GM12891 (cell line): ENCODE measurements around the gene NOTCH2.

Experiments
- PAX5 ChIP-seq: IDR thresholded peaks from 2 replicates; pipeline ENCODE4 v1.6.1; 2011; ENCODE audit warnings: low read length, moderate library complexity, mild to moderate bottlenecking; ENCODE audit not compliant: insufficient read depth, severe bottlenecking
- POLR2A ChIP-seq: IDR thresholded peaks from 2 replicates; pipeline ENCODE4 v1.6.1; 2011; ENCODE audit warnings: low read depth, low read length, control low read depth
- POLR2AphosphoS5 ChIP-seq: IDR thresholded peaks from 2 replicates; pipeline ENCODE4 v1.6.1; 2011; ENCODE audit warnings: low read depth, low read length, control low read depth
- POU2F2 ChIP-seq: IDR thresholded peaks from 2 replicates; pipeline ENCODE4 v1.6.1; 2011; ENCODE audit warnings: low read depth, mild to moderate bottlenecking, control low read depth, low read length, moderate library complexity
- TAF1 ChIP-seq: IDR thresholded peaks from 2 replicates; pipeline ENCODE4 v1.6.1; 2011; ENCODE audit warnings: low read depth, low read length, control low read depth

DNA sequence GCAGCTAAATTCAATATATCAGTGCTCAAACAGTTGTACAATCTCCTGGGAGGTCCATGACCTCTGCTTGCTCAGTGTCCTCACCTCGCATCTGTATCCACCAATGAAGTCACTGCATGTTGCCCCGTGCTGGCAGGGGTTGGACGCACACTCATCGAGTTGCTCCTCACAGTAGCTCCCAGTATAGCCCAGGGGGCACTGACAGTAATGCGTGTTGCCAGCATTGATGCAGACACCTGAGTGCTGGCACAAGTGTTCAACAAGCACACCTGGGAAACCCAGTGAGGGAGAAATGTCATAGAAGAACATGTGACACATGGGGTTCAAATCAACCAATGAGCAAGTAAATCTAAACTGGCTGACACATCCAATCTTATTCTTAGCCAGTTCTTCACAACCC lies 132.3 kb downstream of the NOTCH2 start:
- TF ChIP-seq POLR2A: no peak
- TF ChIP-seq TAF1: no peak
- no peak for TF ChIP-seq POU2F2
- no peak for TF ChIP-seq POLR2AphosphoS5
- no peak for TF ChIP-seq PAX5
